ENCODE data around the gene ELP2.

ELP2 gene

GRCh38 chr18:36194600-36195315, 65.1 kb downstream of the ELP2 start:
- TF ChIP-seq CSDC2 (CRISPR knock-in tag; IDR thresholded peaks at IDR 0.05) (no peak), PPARA (CRISPR knock-in tag; IDR thresholded peaks at IDR 0.05; ENCODE audit: borderline replicate concordance) (no peak), ZNF8 (CRISPR knock-in tag; IDR thresholded peaks at IDR 0.05) (no peak), PATZ1 (CRISPR knock-in tag; IDR thresholded peaks at IDR 0.05; ENCODE audit: borderline replicate concordance) (no peak), POU6F1 (CRISPR knock-in tag; IDR thresholded peaks at IDR 0.05; ENCODE audit: borderline replicate concordance, low read depth) (no peak), ZC3H10 (CRISPR knock-in tag; IDR thresholded peaks at IDR 0.05) (no peak), ESRRG (CRISPR knock-in tag; IDR thresholded peaks at IDR 0.05) (no peak), TOX (CRISPR knock-in tag; IDR thresholded peaks at IDR 0.05; ENCODE audit: borderline replicate concordance) (no peak), CSRNP3 (CRISPR knock-in tag; IDR thresholded peaks at IDR 0.05) (no peak), SNAI2 (CRISPR knock-in tag; IDR thresholded peaks at IDR 0.05) (no peak), RARB (CRISPR knock-in tag; IDR thresholded peaks at IDR 0.05) (no peak), ZFP30 (CRISPR knock-in tag; IDR thresholded peaks at IDR 0.05) (no peak), ZNF565 (CRISPR knock-in tag; conservative IDR thresholded peaks at IDR 0.05; ENCODE audit: low read depth) (no peak)
- ATAC-seq = no peak

- no peak for ATAC-seq
- no peak for TF ChIP-seq CSRNP3 (CRISPR knock-in tag; IDR thresholded peaks at IDR 0.05)
- TF ChIP-seq CREB5 (CRISPR knock-in tag; IDR thresholded peaks at IDR 0.05; ENCODE audit: low read depth) = no peak
- TF ChIP-seq BACH2 (CRISPR knock-in tag; IDR thresholded peaks at IDR 0.05; ENCODE audit: borderline replicate concordance) = no peak
- no peak for TF ChIP-seq ZNF70 (CRISPR knock-in tag; IDR thresholded peaks at IDR 0.05)
- TF ChIP-seq CSDC2 (CRISPR knock-in tag; IDR thresholded peaks at IDR 0.05) = no peak
- TF ChIP-seq SNAI2 (CRISPR knock-in tag; IDR thresholded peaks at IDR 0.05) = no peak
- TF ChIP-seq PATZ1 (CRISPR knock-in tag; IDR thresholded peaks at IDR 0.05; ENCODE audit: borderline replicate concordance) = no peak
- no peak for TF ChIP-seq ZNF8 (CRISPR knock-in tag; IDR thresholded peaks at IDR 0.05)
- no peak for TF ChIP-seq ESRRG (CRISPR knock-in tag; IDR thresholded peaks at IDR 0.05)
- no peak for TF ChIP-seq ZFP30 (CRISPR knock-in tag; IDR thresholded peaks at IDR 0.05)
- no peak for TF ChIP-seq ZFP3 (CRISPR knock-in tag; IDR thresholded peaks at IDR 0.05)
- no peak for TF ChIP-seq POU6F1 (CRISPR knock-in tag; IDR thresholded peaks at IDR 0.05; ENCODE audit: borderline replicate concordance, low read depth)
- TF ChIP-seq ZNF565 (CRISPR knock-in tag; conservative IDR thresholded peaks at IDR 0.05; ENCODE audit: low read depth) = no peak
- no peak for TF ChIP-seq ZC3H10 (CRISPR knock-in tag; IDR thresholded peaks at IDR 0.05)
- no peak for TF ChIP-seq OSR1 (CRISPR knock-in tag; IDR thresholded peaks at IDR 0.05)
- no peak for TF ChIP-seq TCF4 (CRISPR knock-in tag; IDR thresholded peaks at IDR 0.05; ENCODE audit: borderline replicate concordance)
- TF ChIP-seq PPARA (CRISPR knock-in tag; IDR thresholded peaks at IDR 0.05; ENCODE audit: borderline replicate concordance) = no peak
- no peak for TF ChIP-seq ARNTL (CRISPR knock-in tag; IDR thresholded peaks at IDR 0.05; ENCODE audit: borderline replicate concordance, low read depth)
- no peak for TF ChIP-seq RARB (CRISPR knock-in tag; IDR thresholded peaks at IDR 0.05)
These were observed 65.9 kb downstream of the ELP2 start for GRCh38 chr18:36195427-36196122.
